Measurements from ENCODE around the gene ARHGAP26. TPM values are rescaled to one million over a fixed set of nuclear protein-coding genes. Genes with fewer than 3 reads are reported as not detected.

Gene ARHGAP26
- total and polyA plus RNA-seq, 2 donors (not counting 1 experiment from before 2014, with no cell fraction given), result 4.1 to 6.8 TPM

DNA sequence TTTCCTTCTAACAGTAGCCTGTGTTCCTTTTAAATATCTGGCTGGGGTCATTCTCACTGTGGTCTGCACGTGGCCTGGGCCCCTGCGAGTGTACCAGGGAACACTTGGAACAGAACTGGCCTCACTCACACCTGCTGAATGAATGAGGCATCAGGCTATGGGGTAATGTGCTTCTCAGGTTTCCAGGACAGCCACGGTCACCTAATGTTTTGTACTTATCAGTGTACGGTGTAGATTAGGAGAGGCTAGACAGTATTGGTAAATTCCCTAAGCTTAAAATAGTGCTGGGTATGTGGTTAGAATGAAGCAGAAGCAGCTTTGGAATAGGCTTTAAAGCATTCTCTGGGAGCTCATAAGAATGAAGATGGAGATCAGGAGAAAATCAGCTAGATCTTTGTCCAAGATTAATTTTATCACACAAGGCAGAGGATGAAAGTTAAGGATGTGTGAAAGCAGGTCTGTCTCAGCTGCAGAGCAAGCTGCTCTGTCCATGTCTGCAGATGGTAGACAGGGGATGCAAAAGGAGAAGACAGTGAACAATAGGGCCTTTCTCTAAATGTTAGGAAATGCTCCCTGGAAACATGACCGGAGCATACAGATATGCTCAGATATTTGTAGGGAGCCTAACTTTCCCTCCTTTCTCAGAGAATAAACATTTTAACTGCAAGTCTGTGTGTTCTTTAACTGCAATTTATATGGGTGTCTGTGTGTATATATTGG, 365.8 kb downstream of the ARHGAP26 start:
- H3K4me3 ChIP-seq (replicated peaks in 1 of 4; ENCODE audit: control extremely low read depth in 1 of 4, insufficient read depth in 1 of 4, low read depth in 3 of 4, low read length in 4 of 4), result no peak overlapping the region
- no peak overlapping the region for H3K4me2 ChIP-seq (ENCODE audit: extremely low read depth, insufficient read depth, low read length)
- DNase-seq (ENCODE audit: low read depth in 2 of 2), result peak in 1 of 2 donors; percentile 59
- no peaks in the 10 kb centered on the region for H3K4me1 ChIP-seq (ENCODE audit: control insufficient read depth, extremely low read depth, insufficient read depth, low read length)
- no peaks in the 10 kb centered on the region for H3K27me3 ChIP-seq (ENCODE audit: control insufficient read depth, insufficient read depth, low read length)
- H2AFZ ChIP-seq (ENCODE audit: low read length), result no peak overlapping the region
- H3K9me3 ChIP-seq (ENCODE audit: control insufficient read depth, insufficient read depth, low read depth, low read length), result no peaks in the 10 kb centered on the region
- TF ChIP-seq, protein P1, sequence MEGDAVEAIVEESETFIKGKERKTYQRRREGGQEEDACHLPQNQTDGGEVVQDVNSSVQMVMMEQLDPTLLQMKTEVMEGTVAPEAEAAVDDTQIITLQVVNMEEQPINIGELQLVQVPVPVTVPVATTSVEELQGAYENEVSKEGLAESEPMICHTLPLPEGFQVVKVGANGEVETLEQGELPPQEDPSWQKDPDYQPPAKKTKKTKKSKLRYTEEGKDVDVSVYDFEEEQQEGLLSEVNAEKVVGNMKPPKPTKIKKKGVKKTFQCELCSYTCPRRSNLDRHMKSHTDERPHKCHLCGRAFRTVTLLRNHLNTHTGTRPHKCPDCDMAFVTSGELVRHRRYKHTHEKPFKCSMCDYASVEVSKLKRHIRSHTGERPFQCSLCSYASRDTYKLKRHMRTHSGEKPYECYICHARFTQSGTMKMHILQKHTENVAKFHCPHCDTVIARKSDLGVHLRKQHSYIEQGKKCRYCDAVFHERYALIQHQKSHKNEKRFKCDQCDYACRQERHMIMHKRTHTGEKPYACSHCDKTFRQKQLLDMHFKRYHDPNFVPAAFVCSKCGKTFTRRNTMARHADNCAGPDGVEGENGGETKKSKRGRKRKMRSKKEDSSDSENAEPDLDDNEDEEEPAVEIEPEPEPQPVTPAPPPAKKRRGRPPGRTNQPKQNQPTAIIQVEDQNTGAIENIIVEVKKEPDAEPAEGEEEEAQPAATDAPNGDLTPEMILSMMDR (conservative IDR thresholded peaks at IDR 0.05 in 1 of 2, IDR thresholded peaks at IDR 0.05 in 1 of 2; ENCODE audit: low read depth in 1 of 2, low read length in 2 of 2), result no peak
- TF ChIP-seq EZH2 (IDR thresholded peaks at IDR 0.05; ENCODE audit: low read length, missing control alignments), result no peak
- H3K9ac ChIP-seq (ENCODE audit: insufficient read depth, low read length), result no peak overlapping the region
- H3K27ac ChIP-seq (ENCODE audit: insufficient read depth, low read length), result no peak overlapping the region
- no peaks in the 10 kb centered on the region for H3K79me2 ChIP-seq (ENCODE audit: control insufficient read depth, insufficient read depth, low read length)
- no peaks in the 10 kb centered on the region for H4K20me1 ChIP-seq (ENCODE audit: control insufficient read depth, extremely low read depth, insufficient read depth, low read length)
- no peaks in the 10 kb centered on the region for H3K36me3 ChIP-seq (ENCODE audit: control insufficient read depth, insufficient read depth, low read length)

DNA sequence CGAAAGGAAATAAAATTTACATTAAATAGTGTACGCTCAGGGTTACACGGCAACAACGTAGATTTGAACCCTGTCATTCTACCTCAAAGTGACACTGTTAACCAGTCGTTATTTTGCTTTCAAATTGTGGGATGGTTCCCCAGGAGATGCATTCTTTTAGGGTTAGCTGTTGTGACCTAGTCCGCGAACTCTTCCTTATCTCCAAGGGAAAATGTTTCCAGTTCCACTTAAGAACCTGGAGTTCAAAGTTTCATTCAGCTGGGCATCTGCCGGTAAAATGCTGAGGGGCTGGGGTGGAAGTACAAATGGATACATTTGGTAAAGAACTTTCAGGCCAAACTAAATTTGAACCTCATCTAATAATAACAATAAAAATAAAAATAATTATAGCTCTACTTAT, 368.7 kb downstream of the ARHGAP26 start:
- Histone ChIP-seq H3K27me3 (ENCODE audit: control insufficient read depth, insufficient read depth, low read length) (no peaks in the 10 kb centered on the region), H3K4me2 (ENCODE audit: extremely low read depth, insufficient read depth, low read length) (no peak overlapping the region), H3K9ac (ENCODE audit: insufficient read depth, low read length) (no peak overlapping the region), H3K4me1 (ENCODE audit: control insufficient read depth, extremely low read depth, insufficient read depth, low read length) (peaks cover 3% of the 10 kb centered on the region), H4K20me1 (ENCODE audit: control insufficient read depth, extremely low read depth, insufficient read depth, low read length) (no peaks in the 10 kb centered on the region), H3K4me3 (replicated peaks in 1 of 4; ENCODE audit: control extremely low read depth in 1 of 4, insufficient read depth in 1 of 4, low read depth in 3 of 4, low read length in 4 of 4) (no peak overlapping the region), H3K9me3 (ENCODE audit: control insufficient read depth, insufficient read depth, low read depth, low read length) (no peaks in the 10 kb centered on the region), H3K36me3 (ENCODE audit: control insufficient read depth, insufficient read depth, low read length) (no peaks in the 10 kb centered on the region), H3K79me2 (ENCODE audit: control insufficient read depth, insufficient read depth, low read length) (no peaks in the 10 kb centered on the region), H3K27ac (ENCODE audit: insufficient read depth, low read length) (no peak overlapping the region), H2AFZ (ENCODE audit: low read length) (no peak overlapping the region)
- TF ChIP-seq, protein P1 (conservative IDR thresholded peaks at IDR 0.05 in 1 of 2, IDR thresholded peaks at IDR 0.05 in 1 of 2; ENCODE audit: low read depth in 1 of 2, low read length in 2 of 2), result no peak
- peak in 1 of 2 donors; percentile 20 for DNase-seq (ENCODE audit: low read depth in 2 of 2)

DNA sequence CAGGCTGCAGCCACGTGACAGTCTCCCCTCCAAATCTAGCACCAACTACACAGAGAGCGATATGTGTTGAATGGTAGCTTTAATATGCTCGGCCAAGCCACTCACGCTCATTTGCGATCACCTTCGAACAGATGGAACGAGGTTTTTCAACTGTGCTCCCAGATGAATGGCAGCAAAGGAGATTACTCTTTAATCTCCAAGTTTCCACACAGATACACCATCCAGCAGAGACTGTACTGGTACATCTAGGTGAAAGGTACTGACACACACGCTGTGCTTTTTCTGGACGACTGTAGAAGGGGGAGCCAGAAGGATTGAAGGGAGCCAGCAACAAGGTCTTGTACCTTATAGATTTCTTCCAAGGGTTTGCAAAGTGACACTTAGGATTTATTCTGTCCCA, 369.4 kb downstream of the ARHGAP26 start:
- Histone ChIP-seq H3K27me3 (ENCODE audit: control insufficient read depth, insufficient read depth, low read length) (no peaks in the 10 kb centered on the region), H3K9me3 (ENCODE audit: control insufficient read depth, insufficient read depth, low read depth, low read length) (no peaks in the 10 kb centered on the region), H3K36me3 (ENCODE audit: control insufficient read depth, insufficient read depth, low read length) (no peaks in the 10 kb centered on the region), H3K4me3 (replicated peaks in 1 of 4; ENCODE audit: control extremely low read depth in 1 of 4, insufficient read depth in 1 of 4, low read depth in 3 of 4, low read length in 4 of 4) (no peak overlapping the region), H4K20me1 (ENCODE audit: control insufficient read depth, extremely low read depth, insufficient read depth, low read length) (no peaks in the 10 kb centered on the region), H3K4me2 (ENCODE audit: extremely low read depth, insufficient read depth, low read length) (no peak overlapping the region), H3K9ac (ENCODE audit: insufficient read depth, low read length) (no peak overlapping the region), H3K27ac (ENCODE audit: insufficient read depth, low read length) (no peak overlapping the region), H2AFZ (ENCODE audit: low read length) (no peak overlapping the region), H3K4me1 (ENCODE audit: control insufficient read depth, extremely low read depth, insufficient read depth, low read length) (peaks cover 3% of the 10 kb centered on the region), H3K79me2 (ENCODE audit: control insufficient read depth, insufficient read depth, low read length) (no peaks in the 10 kb centered on the region)
- TF ChIP-seq, protein P1 (conservative IDR thresholded peaks at IDR 0.05 in 1 of 2, IDR thresholded peaks at IDR 0.05 in 1 of 2; ENCODE audit: low read depth in 1 of 2, low read length in 2 of 2), result no peak
- no peak for TF ChIP-seq EZH2 (IDR thresholded peaks at IDR 0.05; ENCODE audit: low read length, missing control alignments)
- DNase-seq (ENCODE audit: low read depth in 2 of 2), result no peak
